HG03108 (cell line): Measurements from ENCODE around the gene SLC1A5.
"Not testable (repeated sequence)": the region's sequence is repeated elsewhere in the genome, so short reads cannot be mapped to it uniquely, and the experiment has no call there.

Experiments
- ATAC-seq: cut with Tn5 transposase; IDR thresholded peaks from one replicate; pipeline ENCODE4 v1.9.1; 2021; ENCODE audit warnings: moderate library complexity; ENCODE audit not compliant: unreplicated experiment

SLC1A5 gene

GRCh38 chr19:46802152-46802551 is 13.8 kb upstream of the SLC1A5 start:
- no peak for ATAC-seq

DNA sequence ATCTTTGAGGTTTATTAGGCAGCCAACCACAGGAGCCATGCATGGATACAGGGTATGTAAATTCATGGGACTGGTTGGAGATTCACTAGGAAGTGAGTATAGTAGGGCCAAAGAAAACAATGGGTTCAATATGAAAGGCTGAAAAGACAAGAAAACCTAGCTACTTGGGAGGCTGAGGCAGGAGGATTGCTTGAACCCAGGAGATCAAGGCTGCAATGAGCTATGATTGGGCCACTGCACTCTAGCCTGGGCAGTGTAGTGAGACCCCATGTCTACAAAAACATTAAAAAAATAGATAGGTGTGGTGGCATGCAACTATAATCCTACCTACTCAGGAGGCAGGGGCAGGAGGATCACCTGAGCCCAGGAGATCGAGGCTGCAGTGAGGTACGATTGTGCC is 10.3 kb upstream of the SLC1A5 start:
- no peak for ATAC-seq

- no peak for ATAC-seq
Measured at GRCh38 chr19:46797881-46798280, 9.5 kb upstream of the SLC1A5 start.

- ATAC-seq = no peak
Measured at GRCh38 chr19:46791944-46792343, 3.5 kb upstream of the SLC1A5 start.

DNA sequence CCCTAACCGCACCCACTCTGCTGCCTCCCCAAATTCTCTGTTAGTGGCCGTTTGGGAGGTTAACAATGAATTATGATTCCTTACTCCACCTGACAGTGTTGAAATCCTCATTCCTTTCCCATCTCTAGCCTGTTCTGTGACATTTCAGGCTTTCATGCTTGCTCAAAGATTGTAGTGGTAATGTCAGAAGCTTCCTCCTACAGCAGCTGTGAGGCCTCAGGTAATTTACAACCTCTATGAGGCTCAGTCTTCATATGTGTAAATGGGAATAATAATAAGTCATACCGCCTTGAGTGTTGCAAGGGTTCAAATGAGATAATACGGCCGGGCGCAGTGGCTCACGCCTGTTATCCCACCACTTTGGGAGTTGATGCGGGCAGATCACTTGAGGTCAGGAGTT is 977 bp upstream of the SLC1A5 start:
- ATAC-seq = no peak

GRCh38 chr19:46788968-46789338 is 559 bp upstream of the SLC1A5 start:
- no peak for ATAC-seq

DNA sequence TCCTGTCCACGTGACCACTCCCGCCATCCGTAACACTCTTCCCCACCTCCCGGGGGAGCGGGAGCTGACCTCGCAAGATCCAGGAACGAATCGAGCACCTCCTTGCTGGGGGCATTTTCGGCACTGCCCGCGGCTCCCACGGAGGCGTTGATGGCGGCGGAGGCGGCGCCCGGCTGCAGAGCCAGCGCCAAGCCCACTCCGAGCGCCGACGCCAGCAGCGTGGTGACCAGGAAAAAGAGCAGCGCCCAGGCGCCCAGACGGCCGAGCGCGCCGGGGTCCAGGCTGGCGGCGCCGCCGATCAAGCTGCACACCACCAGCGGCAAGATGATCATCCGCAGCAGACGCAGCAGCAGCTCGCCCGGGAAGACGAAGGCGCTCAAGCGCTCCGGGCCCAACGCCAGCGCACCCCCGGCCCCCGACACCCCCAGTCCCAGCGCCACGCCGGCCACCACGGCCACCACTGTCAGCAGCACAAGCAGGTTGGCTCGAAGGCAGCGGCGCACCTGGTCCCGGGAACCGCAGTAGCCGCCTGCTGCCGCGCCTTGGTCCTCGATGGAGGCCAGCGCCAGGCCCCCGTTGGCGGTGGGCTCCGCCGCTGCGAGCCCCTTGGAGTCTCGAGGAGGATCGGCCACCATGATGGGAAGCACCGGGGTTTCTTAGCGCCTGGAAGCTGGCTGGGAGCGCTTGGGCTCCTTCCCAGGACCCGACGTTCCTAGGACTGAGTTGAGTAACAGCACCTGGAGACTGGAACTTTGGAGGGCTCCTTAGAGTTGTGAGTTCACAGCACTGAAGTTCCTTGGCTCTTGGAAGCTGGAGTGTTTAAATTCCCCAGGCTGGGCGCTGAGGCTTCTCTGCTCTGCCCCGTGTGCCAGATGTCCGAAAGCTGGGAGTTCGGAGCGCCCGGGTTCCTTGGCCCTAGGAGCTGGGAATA is 798 bp downstream of the SLC1A5 start:
- ATAC-seq = no peak

DNA sequence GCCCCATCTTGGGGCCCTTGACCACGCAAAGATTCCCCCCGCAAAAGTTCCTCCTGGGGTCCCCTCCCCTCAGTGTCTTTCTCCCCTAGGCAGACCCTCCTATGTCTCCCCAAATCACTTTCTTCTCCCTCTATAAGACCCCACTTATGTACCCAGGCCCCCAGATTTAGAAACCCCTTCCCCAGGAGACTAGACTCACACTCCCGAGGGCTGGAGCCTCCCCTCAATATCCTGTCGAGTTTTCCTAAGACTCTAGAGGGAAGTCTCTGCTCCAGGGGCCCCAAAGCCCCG is 1.4 kb downstream of the SLC1A5 start:
- no peak for ATAC-seq

- ATAC-seq = no peak
Measured at GRCh38 chr19:46786236-46787039, 2.0 kb downstream of the SLC1A5 start.

DNA sequence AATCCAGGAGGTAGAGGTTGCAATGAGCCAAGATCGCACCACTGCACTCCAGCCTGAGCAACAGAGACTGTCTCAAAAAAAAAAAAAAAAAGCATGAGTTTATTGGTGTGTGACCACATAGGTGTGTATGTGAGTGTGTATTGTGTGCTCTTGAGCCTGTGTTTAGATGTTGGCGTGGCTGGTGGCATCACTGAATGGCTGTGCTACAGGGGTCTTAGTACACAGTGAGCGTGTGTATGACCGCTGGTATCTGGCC is 2.5 kb downstream of the SLC1A5 start:
- ATAC-seq = no peak

GRCh38 chr19:46785054-46785979 is 3.1 kb downstream of the SLC1A5 start:
- ATAC-seq = no peak

DNA sequence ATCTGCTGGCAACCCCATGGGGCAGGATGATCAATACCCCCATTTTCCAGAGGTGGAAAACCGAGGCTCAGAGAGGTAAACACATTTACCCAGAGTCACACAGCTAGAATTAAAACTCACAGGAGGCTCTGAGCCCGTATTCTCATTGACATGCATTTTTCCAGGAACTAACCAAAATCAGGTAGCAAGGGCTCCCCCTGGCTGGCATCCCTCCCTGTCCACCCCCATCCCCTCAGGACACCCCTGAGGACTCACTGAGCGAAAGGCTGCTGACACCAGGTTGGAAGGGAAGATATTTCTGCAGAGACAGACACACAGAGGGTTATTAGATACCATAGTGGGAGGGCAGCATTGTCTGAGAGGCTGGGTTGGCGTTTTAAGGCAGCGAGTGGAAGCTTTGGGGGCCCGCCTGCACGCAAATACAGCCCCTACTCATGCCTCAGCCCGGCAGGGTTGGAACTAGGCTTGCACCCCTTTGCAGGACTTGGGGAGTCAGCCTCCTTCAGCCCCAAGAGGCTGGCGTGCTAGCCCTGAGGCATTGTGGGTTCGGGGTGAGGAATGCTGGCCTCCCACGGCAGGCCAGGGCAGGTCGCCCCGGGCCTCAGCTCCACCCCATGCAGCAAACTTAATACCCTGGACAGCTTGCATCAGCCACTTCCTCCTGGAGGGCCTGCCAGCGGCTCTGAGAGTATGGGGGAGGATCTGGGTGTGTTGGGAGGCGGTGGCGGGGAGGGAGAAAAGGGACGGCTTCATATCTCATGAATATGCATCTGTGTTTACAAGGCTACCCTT is 3.9 kb downstream of the SLC1A5 start:
- ATAC-seq = no peak

GRCh38 chr19:46783670-46784069 is 4.7 kb downstream of the SLC1A5 start:
- ATAC-seq = no peak

- ATAC-seq = no peak
Measured at GRCh38 chr19:46782355-46783019, 5.9 kb downstream of the SLC1A5 start.

- ATAC-seq = not testable (repeated sequence)
Measured at GRCh38 chr19:46777956-46778645, 10.3 kb downstream of the SLC1A5 start.

DNA sequence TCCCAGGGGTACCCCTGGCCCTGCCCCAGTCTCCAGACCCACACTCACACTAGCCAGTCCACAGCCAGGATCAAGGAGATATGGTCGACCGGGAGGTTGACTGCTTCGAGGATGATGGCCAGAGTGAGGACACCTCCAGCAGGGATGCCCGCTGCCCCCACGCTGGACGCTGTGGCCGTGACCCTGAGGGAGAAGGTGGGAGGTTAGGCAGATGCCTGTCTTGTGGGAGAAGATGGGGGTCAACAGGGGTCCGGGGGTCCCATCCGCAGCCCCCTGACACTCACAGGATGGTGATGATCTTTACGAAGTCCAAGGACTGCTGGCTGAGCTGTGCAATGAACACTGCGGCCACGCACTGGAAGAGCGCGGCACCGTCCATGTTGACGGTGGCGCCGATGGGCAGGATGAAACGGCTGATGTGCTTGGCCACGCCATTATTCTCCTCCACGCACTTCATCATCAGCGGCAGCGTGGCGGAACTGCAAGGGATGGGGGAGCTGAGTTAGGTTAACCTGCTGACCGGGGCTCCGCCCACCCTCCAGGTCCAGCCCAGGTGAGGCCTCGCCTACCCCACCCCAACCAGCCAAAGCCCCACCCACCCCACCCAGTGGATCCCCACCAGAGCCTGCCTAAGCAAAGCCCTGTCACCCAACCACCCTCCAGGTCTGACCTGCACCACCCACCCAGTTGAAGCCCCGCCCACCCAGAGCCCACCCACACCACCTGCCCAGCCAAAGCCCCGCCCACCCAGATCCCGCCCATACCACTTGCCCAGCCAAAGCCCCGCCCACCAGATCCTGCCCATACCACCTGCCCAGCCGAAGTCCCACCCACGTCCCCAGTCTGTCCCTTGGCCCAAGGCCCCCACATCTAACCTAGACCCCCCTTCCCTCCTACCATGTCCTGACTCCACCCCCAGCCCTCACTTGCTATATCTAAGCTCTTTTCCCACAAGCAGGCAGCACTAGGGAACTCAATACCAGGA is 11.2 kb downstream of the SLC1A5 start:
- ATAC-seq = no peak

GRCh38 chr19:46775642-46776258 is 12.6 kb downstream of the SLC1A5 start:
- no peak for ATAC-seq

GRCh38 chr19:46773018-46773399 is 15.4 kb downstream of the SLC1A5 start:
- ATAC-seq = no peak
